Body of pancreas (tissue), 4 donors: ENCODE results near the gene FTSJ1. TPM values are rescaled to one million over a fixed set of nuclear protein-coding genes. Genes with fewer than 3 reads are reported as not detected.

ENCODE experiments used
- ATAC-seq: fragments of 150-250 bp; one replicate; pipeline ENCODE4 v1.9.1; 2016
- DNase-seq, 4 donors: peaks; one replicate each; pipeline ENCODE4 v3.0.0-alpha.2; 2019
- H3K27ac ChIP-seq, 4 donors: fragments of 200-600 bp; sonication (generic); 1 replicate in 3 of 4; 2 replicates in 1 of 4; pipeline versions ENCODE4 v1.5.1 to v1.6.1; 2016 to 2019; ENCODE audit warnings: mild to moderate bottlenecking in 1 of 4, mixed read lengths in 1 of 4, moderate library complexity in 1 of 4
- H3K27me3 ChIP-seq, 2 donors: fragments of 200-600 bp; sonication (generic); one replicate each; pipeline ENCODE4 v1.6.0; 2016; ENCODE audit warnings: mild to moderate bottlenecking in 1 of 2
- H3K36me3 ChIP-seq, 2 donors: fragments of 200-600 bp; sonication (generic); replicated peaks in 1 of 2; 2 replicates each; pipeline ENCODE4 v1.5.1; 2016; ENCODE audit warnings: low read depth in 2 of 2; ENCODE audit not compliant: insufficient read depth in 1 of 2
- H3K4me1 ChIP-seq: fragments of 200-600 bp; sonication (generic); one replicate; pipeline ENCODE4 v1.6.0; 2016
- H3K4me3 ChIP-seq, 2 donors: fragments of 200-600 bp; sonication (generic); 1 replicate in 1 of 2; 2 replicates in 1 of 2; pipeline ENCODE4 v1.5.1; 2016 to 2019
- H3K9me3 ChIP-seq, 3 donors: fragments of 200-600 bp; sonication (generic); 1 replicate in 2 of 3; 2 replicates in 1 of 3; pipeline ENCODE4 v1.5.1; 2016
- POLR2A ChIP-seq, 3 donors: fragments of 450-650 bp; IDR thresholded peaks; one replicate each; pipeline ENCODE4 v1.6.1; 2016; ENCODE audit warnings: antibody characterized with exemption in 3 of 3, mild to moderate bottlenecking in 2 of 3
- WGBS, 2 donors: methylation state at CpG; one replicate each; pipeline ENCODE4 v1.1.5; 2017; 5-methylcytosine and 5-hydroxymethylcytosine counted together
- intact Hi-C: fragments of 100-400 bp; cut with DNase I; formaldehyde crosslinking; loops from one replicate; pipeline ENCODE4 v1.15.1; 2023
- total RNA-seq, 2 donors: library from RNA; depleted of rRNA; stranded (reverse); fragments of >200 nt; gene quantifications; one replicate each; pipeline ENCODE4 v1.1.0, GENCODE V29; 2016
- TF ChIP-seq, protein P1 (sequence below), 7 experiments: fragments of 450-650 bp in 4 of 7; fragments of 200-600 bp in 3 of 7; sonication (generic) in 3 of 7; IDR thresholded peaks; one replicate each; pipeline ENCODE4 v1.5.1; 2016 to 2019; ENCODE audit warnings: antibody characterized with exemption in 7 of 7

FTSJ1 gene
- total RNA-seq, 2 donors from 2014 or later = 37.1 to 56.4 TPM

DNA sequence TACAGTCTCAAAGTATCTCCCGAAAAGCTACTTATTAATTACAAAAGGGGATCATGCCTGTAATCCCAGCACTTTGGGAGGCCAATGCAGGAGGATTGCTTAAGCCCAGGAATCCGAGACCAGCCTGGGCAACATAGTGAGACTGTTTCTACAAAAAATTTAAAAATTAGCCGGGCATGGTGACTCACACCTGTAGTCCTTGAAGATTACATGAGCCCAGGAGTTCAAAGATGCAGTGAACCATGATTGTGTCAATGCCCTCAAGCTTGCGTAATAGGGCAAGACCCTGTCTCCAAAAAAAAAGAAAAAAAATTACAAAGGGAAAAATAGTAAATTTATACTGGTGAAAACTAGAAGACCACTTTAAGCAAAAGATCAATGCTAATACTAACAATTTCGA is 29.5 kb downstream of the FTSJ1 start:
- Histone ChIP-seq H3K36me3 (no peaks in the 10 kb centered on the region), H3K27ac (peak overlapping the region in 1 of 4 donors; percentile 21), H3K4me1 (peaks cover 12% of the 10 kb centered on the region), H3K27me3 (no peaks in the 10 kb centered on the region), H3K4me3 (no peak overlapping the region), H3K9me3 (no peaks in the 10 kb centered on the region)
- DNase-seq (peak in 1 of 4 donors; percentile 20), ATAC-seq (no peak)
- intact Hi-C loops = no loop called here
- WGBS, 2 donors = 43 to 56% methylated on average over 5 of the region's 5 CpGs
- TF ChIP-seq, protein P1, sequence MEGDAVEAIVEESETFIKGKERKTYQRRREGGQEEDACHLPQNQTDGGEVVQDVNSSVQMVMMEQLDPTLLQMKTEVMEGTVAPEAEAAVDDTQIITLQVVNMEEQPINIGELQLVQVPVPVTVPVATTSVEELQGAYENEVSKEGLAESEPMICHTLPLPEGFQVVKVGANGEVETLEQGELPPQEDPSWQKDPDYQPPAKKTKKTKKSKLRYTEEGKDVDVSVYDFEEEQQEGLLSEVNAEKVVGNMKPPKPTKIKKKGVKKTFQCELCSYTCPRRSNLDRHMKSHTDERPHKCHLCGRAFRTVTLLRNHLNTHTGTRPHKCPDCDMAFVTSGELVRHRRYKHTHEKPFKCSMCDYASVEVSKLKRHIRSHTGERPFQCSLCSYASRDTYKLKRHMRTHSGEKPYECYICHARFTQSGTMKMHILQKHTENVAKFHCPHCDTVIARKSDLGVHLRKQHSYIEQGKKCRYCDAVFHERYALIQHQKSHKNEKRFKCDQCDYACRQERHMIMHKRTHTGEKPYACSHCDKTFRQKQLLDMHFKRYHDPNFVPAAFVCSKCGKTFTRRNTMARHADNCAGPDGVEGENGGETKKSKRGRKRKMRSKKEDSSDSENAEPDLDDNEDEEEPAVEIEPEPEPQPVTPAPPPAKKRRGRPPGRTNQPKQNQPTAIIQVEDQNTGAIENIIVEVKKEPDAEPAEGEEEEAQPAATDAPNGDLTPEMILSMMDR (IDR thresholded peaks at IDR 0.05) = no peak
- TF ChIP-seq POLR2A (IDR thresholded peaks at IDR 0.05) = no peak

DNA sequence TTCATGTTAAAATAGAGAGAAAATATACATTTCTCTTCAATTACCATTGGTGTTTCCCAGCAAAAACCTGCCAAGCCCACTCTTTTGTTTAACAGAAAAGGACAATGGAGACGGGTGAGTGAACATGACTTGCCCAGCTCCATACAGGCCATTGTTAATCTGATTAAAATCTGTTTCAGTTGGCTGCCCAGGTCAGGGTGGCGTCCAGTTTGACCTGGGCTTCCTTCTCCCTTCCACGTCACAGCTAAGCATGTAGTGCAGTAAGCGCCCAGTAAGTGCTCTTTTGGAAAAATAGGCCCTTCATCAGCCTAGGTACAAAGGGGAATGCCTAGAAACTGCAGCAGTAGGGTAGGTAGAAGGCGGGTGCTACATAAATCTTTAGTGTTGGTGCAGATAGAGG is 31.2 kb downstream of the FTSJ1 start:
- ATAC-seq (no peak), DNase-seq (no peak)
- Histone ChIP-seq H3K9me3 (no peaks in the 10 kb centered on the region), H3K4me1 (peaks cover 12% of the 10 kb centered on the region), H3K4me3 (no peak overlapping the region), H3K27me3 (no peaks in the 10 kb centered on the region), H3K27ac (no peak overlapping the region), H3K36me3 (no peaks in the 10 kb centered on the region)
- WGBS, 2 donors = 83 to 88% methylated on average over 5 of the region's 5 CpGs
- TF ChIP-seq, protein P1 (IDR thresholded peaks at IDR 0.05) = no peak
- no peak for TF ChIP-seq POLR2A (IDR thresholded peaks at IDR 0.05)
- intact Hi-C loops = no loop called here

DNA sequence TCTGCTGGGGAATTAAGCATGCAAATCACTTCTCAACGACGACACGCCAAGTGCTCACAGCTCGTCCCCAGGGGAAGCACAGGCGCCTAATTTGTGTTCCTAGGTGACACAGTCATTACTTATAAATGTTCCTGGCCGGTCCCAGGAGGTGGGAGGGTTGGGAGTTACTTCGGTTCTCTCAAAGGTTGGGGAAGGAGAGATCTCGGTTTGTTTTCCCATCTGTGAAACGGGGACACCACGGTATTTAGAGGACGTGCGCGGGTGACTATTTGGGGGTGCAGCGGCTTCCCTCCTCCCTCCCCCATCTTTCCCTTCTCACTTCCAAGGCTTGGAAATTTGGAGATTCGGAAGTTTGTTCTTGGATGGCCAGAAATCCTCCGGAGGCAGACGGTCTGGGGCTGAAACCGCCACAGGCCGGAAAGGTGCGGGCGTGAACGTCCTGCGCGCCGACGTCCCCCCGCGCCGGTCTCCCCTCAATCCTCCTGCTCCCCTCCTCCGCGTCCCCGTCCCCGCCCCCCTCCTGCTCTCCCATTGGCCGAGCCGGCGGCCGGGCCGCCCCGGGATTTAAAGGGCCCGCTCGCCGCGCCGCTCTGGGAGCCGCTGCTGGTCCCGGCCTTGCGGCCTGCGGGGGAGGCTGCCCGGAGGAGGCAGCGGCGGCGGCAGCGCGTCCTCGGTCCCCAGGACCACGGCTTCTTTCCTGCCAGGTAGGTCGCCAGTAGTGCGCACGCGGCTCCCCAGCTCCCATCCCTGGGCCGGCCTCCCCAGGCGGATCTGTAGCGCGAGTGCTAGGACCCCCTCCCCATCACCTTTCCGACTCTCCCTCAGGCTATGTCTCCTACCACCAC is 32.6 kb downstream of the FTSJ1 start, which contains the start of gene PORCN:
PORCN (plus strand) TSS at position 593 of the 845 bp plus-strand sequence. CDS start 829 bp downstream, outside the sequence.
- Histone ChIP-seq H3K27me3 (no peaks in the 10 kb centered on the region), H3K4me3 (peak within 1 kb of the TSS; percentile 28 to 56), H3K27ac (peak within 1 kb of the TSS in 3 of 4 donors; percentile 51 to 71 (median 70)), H3K9me3 (no peaks in the 10 kb centered on the region), H3K4me1 (peaks cover 12% of the 10 kb centered on the region), H3K36me3 (no peaks in the 10 kb centered on the region)
- DNase-seq = peak; percentile 76 to 82 (median 80)
- TF ChIP-seq POLR2A (IDR thresholded peaks at IDR 0.05) = peak; percentile 26 to 72 (median 64)
- TF ChIP-seq, protein P1 (IDR thresholded peaks at IDR 0.05) = no peak
- 0% methylated on average over 3 to 31 of the region's 65 CpGs for WGBS, 2 donors
- ATAC-seq = peak; percentile 95
- intact Hi-C loops = no loop called here

DNA sequence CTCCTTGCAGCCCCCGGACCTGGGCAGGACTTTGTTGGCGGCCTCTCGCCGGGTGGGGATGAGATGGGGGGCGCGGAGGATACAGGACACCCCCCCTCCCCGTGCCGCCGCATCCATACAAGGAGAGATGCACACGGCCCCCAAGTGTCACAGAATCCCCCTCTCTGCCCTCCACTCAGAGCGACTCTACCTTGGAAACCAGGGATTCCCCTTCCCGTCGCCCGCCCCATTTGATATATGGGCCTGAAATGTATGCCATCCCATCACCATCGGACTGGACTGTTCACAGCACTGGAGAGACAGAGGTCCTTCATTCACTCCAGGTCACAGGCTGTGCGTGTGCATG is 33.2 kb downstream of the FTSJ1 start:
- H3K9me3 ChIP-seq = no peaks in the 10 kb centered on the region
- intact Hi-C loops = no loop called here
- peaks cover 12% of the 10 kb centered on the region for H3K4me1 ChIP-seq
- ATAC-seq = no peak
- H3K36me3 ChIP-seq = no peaks in the 10 kb centered on the region
- peak overlapping the region in 3 of 4 donors; percentile 51 to 71 (median 70) for H3K27ac ChIP-seq
- no peak for DNase-seq
- no peaks in the 10 kb centered on the region for H3K27me3 ChIP-seq
- no peak for TF ChIP-seq POLR2A (IDR thresholded peaks at IDR 0.05)
- TF ChIP-seq, protein P1 (IDR thresholded peaks at IDR 0.05) = no peak
- H3K4me3 ChIP-seq = peak overlapping the region; percentile 28 to 56
- 0 to 4% methylated on average over 2 to 4 of the region's 16 CpGs for WGBS, 2 donors
